ENCODE measurements around the gene AFM. TPM values are rescaled to one million over a fixed set of nuclear protein-coding genes. Genes with fewer than 3 reads are reported as not detected.

Gene AFM
- polyA plus RNA-seq, 2 of the 4 experiments (the other 2 are of a cell fraction), result not detected

GRCh38 chr4:73505567-73505966, 24.0 kb downstream of the AFM start:
- FAIRE-seq (no peak), ATAC-seq (no peak)
- WGBS (ENCODE audit: missing lambda C conversion rate), result 75% methylated on average over 2 of the region's 2 CpGs

DNA sequence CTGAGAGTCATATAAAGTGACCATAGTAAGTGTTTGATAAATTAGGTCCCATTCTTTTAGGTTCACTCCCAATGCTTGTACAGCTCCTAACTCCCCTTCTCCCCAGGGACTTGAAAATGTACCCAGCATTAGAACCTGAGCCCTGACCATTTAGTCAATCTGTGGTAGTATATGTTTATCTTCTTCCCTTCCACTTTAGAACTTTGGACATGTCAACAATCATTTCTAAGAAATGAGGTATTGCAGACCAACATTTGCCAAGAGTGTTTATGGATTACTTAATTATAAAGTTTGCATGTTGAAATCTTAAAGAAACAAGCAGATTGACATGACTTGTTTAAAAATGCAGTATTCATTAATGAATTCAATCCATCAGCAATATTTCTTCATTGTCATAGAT, 26.0 kb downstream of the AFM start:
- no peak for ATAC-seq
- no peak for TF ChIP-seq MAFK (IDR thresholded peaks at IDR 0.05; ENCODE audit: partially characterized antibody)
- TF ChIP-seq, protein P1, sequence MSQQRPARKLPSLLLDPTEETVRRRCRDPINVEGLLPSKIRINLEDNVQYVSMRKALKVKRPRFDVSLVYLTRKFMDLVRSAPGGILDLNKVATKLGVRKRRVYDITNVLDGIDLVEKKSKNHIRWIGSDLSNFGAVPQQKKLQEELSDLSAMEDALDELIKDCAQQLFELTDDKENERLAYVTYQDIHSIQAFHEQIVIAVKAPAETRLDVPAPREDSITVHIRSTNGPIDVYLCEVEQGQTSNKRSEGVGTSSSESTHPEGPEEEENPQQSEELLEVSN (IDR thresholded peaks at IDR 0.05; ENCODE audit: borderline replicate concordance, low read depth), result no peak
- no peak for TF ChIP-seq BCL3 (IDR thresholded peaks at IDR 0.05)
- TF ChIP-seq RCOR1 (IDR thresholded peaks at IDR 0.05; ENCODE audit: low read depth, low read length), result no peak
- TF ChIP-seq, protein P2, sequence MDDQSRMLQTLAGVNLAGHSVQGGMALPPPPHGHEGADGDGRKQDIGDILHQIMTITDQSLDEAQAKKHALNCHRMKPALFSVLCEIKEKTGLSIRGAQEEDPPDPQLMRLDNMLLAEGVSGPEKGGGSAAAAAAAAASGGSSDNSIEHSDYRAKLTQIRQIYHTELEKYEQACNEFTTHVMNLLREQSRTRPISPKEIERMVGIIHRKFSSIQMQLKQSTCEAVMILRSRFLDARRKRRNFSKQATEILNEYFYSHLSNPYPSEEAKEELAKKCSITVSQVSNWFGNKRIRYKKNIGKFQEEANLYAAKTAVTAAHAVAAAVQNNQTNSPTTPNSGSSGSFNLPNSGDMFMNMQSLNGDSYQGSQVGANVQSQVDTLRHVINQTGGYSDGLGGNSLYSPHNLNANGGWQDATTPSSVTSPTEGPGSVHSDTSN (IDR thresholded peaks at IDR 0.05), result no peak
- TF ChIP-seq POLR2A (IDR thresholded peaks at IDR 0.05; ENCODE audit: low read length), result no peak
- TF ChIP-seq HOXA7 (CRISPR knock-in tag; IDR thresholded peaks at IDR 0.05), result no peak
- no peak for TF ChIP-seq MYC (IDR thresholded peaks at IDR 0.05; ENCODE audit: borderline replicate concordance, low read length)
- no peak for TF ChIP-seq SMC3 (IDR thresholded peaks at IDR 0.05)
- TF ChIP-seq NR3C1 (IDR thresholded peaks at IDR 0.05), result no peak
- no peak for TF ChIP-seq TP53 (CRISPR knock-in tag; IDR thresholded peaks at IDR 0.05)
- no peak for TF ChIP-seq HDAC2 (IDR thresholded peaks at IDR 0.05)
- no peak for TF ChIP-seq ESRRA (IDR thresholded peaks at IDR 0.05; ENCODE audit: borderline replicate concordance, low read length)
- no peak for TF ChIP-seq HEYL (CRISPR knock-in tag; IDR thresholded peaks at IDR 0.05)
- no peak for FAIRE-seq
- no peak for DNase-seq (ENCODE audit: low read depth in 1 of 2, low spot score in 1 of 2)
- no peak overlapping the region for H3K4me2 ChIP-seq
- no peaks in the 10 kb centered on the region for H3K4me1 ChIP-seq
- H3K4me3 ChIP-seq, result no peak overlapping the region
- H3K9me3 ChIP-seq, result no peaks in the 10 kb centered on the region
- H3K27ac ChIP-seq, result no peak overlapping the region
- CTCF ChIA-PET, result no interaction called here
- POLR2A ChIA-PET, result no interaction called here

More at GRCh38 chr4:73505567-73505966, 24.0 kb downstream of the AFM start:
- no peaks in the 10 kb centered on the region for H3K9me3 ChIP-seq
- ChIA-PET POLR2A (no interaction called here), CTCF (no interaction called here)
- H3K27ac ChIP-seq, result no peak overlapping the region
- TF ChIP-seq POLR2AphosphoS2 (conservative IDR thresholded peaks at IDR 0.05; ENCODE audit: low read length), result no peak
- TF ChIP-seq RAD21 (conservative IDR thresholded peaks at IDR 0.05 in 1 of 2, IDR thresholded peaks at IDR 0.05 in 1 of 2), result no peak
- TF ChIP-seq EHMT2 (IDR thresholded peaks at IDR 0.05; ENCODE audit: low read depth), result no peak
- TF ChIP-seq HOXB13 (CRISPR knock-in tag; IDR thresholded peaks at IDR 0.05; ENCODE audit: low read depth), result no peak
- no peak for TF ChIP-seq NPAS2 (CRISPR knock-in tag; IDR thresholded peaks at IDR 0.05; ENCODE audit: borderline replicate concordance)
- no peak for TF ChIP-seq NFE2L2 (conservative IDR thresholded peaks at IDR 0.05; ENCODE audit: low read length)
- TF ChIP-seq EP300 (IDR thresholded peaks at IDR 0.05), result no peak
- TF ChIP-seq CEBPB (IDR thresholded peaks at IDR 0.05), result no peak
- TF ChIP-seq CHD2 (IDR thresholded peaks at IDR 0.05; ENCODE audit: low read length, partially characterized antibody), result no peak
- TF ChIP-seq USF2 (IDR thresholded peaks at IDR 0.05), result no peak
- no peak for TF ChIP-seq MAX (IDR thresholded peaks at IDR 0.05)
- no peak for TF ChIP-seq PHF8 (IDR thresholded peaks at IDR 0.05; ENCODE audit: borderline replicate concordance, low read depth)
- no peak for TF ChIP-seq SMC3 (IDR thresholded peaks at IDR 0.05)
- TF ChIP-seq, protein P2 (IDR thresholded peaks at IDR 0.05), result no peak
- DNase-seq (ENCODE audit: low read depth in 1 of 2, low spot score in 1 of 2), result no peak
- H3K4me1 ChIP-seq, result no peaks in the 10 kb centered on the region
- H3K4me3 ChIP-seq, result no peak overlapping the region
- H3K4me2 ChIP-seq, result no peak overlapping the region

All from A549 (cell line).